Osteocyte (in vitro differentiated cells): ENCODE measurements around the gene WHRN. TPM values are rescaled to one million over a fixed set of nuclear protein-coding genes. Genes with fewer than 3 reads are reported as not detected.

Experiments used
- DNase-seq: peaks from one replicate; pipeline ENCODE4 v3.0.0; 2021; ENCODE audit warnings: mixed read lengths; ENCODE audit not compliant: unreplicated experiment; ENCODE audit errors: extremely low spot score
- H3K27ac Mint-ChIP-seq: one replicate; pipeline ENCODE4 v1.8.0; 2021; ENCODE audit warnings: mild to moderate bottlenecking, mixed read lengths; ENCODE audit not compliant: unreplicated experiment
- H3K27me3 Mint-ChIP-seq: one replicate; pipeline ENCODE4 v1.8.0; 2021; ENCODE audit warnings: mixed read lengths; ENCODE audit not compliant: unreplicated experiment
- H3K36me3 Mint-ChIP-seq: one replicate; pipeline ENCODE4 v1.8.0; 2021; ENCODE audit warnings: mixed read lengths; ENCODE audit not compliant: unreplicated experiment
- H3K4me1 Mint-ChIP-seq: one replicate; pipeline ENCODE4 v1.8.0; 2021; ENCODE audit warnings: mixed read lengths; ENCODE audit not compliant: unreplicated experiment
- H3K4me3 Mint-ChIP-seq: one replicate; pipeline ENCODE4 v1.8.0; 2021; ENCODE audit warnings: mild to moderate bottlenecking, moderate library complexity, mixed read lengths; ENCODE audit not compliant: unreplicated experiment
- H3K9me3 Mint-ChIP-seq: one replicate; pipeline ENCODE4 v1.8.0; 2021; ENCODE audit warnings: mixed read lengths; ENCODE audit not compliant: unreplicated experiment
- total RNA-seq: library from RNA; stranded (reverse); gene quantifications from 2 replicates; pipeline ENCODE4 v1.2.1, GENCODE V29; 2021
- TF ChIP-seq, protein P1 (sequence below): fragments of 200-600 bp; sonication (generic); IDR thresholded peaks from 2 replicates; pipeline ENCODE4 v1.5.0; 2021; ENCODE audit warnings: antibody characterized with exemption, mild to moderate bottlenecking, moderate library complexity

The WHRN gene
- total RNA-seq, 1 donor from 2014 or later = 12.0 TPM

DNA sequence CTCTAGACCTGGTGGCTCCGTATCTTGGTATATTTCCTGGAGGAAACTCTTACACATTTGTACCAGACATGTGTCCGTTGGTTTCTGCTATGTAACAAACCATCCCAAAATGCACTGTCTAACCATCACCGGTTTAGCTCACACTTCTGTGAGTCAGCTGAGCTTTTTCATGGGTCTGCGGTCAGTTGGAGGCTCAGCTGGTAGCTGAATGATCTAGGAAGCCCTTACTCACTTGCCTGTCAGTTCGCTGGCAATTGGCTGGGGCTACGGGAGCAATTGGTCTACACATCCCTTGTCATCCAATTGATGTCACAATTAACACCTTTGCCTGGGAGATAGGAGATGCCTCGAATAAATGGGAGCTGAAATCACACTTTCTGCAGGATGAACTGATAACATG lies 11.6 kb upstream of the WHRN start:
- TF ChIP-seq, protein P1, sequence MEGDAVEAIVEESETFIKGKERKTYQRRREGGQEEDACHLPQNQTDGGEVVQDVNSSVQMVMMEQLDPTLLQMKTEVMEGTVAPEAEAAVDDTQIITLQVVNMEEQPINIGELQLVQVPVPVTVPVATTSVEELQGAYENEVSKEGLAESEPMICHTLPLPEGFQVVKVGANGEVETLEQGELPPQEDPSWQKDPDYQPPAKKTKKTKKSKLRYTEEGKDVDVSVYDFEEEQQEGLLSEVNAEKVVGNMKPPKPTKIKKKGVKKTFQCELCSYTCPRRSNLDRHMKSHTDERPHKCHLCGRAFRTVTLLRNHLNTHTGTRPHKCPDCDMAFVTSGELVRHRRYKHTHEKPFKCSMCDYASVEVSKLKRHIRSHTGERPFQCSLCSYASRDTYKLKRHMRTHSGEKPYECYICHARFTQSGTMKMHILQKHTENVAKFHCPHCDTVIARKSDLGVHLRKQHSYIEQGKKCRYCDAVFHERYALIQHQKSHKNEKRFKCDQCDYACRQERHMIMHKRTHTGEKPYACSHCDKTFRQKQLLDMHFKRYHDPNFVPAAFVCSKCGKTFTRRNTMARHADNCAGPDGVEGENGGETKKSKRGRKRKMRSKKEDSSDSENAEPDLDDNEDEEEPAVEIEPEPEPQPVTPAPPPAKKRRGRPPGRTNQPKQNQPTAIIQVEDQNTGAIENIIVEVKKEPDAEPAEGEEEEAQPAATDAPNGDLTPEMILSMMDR = no peak
- Mint-ChIP-seq H3K36me3 (no peaks in the 10 kb centered on the region), H3K4me3 (no peak overlapping the region), H3K27me3 (peaks cover 40% of the 10 kb centered on the region), H3K4me1 (peaks cover 9% of the 10 kb centered on the region), H3K9me3 (no peaks in the 10 kb centered on the region), H3K27ac (no peak overlapping the region)
- no peak for DNase-seq

DNA sequence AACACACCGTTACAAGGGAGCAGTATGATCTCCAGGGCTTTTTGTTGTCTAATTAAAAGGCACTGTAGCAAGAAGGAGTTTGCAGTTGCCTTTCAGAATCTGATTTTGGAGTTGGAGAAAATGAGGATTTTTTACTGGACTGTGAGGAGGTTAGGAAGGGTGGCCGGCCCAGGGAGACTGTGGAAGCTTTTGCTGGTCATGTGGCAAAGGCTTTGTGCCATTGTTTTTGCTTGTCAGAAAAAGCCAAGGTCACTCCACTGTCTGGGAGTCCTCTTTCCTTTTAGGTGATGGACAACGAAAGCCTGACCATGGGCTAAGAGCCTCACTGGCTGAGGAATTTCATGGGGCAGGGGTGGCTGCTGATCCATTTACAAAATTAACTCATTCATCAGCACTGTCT lies 10.3 kb upstream of the WHRN start:
- no peak overlapping the region for H3K4me3 Mint-ChIP-seq
- DNase-seq = no peak
- TF ChIP-seq, protein P1 = no peak
- no peaks in the 10 kb centered on the region for H3K36me3 Mint-ChIP-seq
- H3K9me3 Mint-ChIP-seq = no peaks in the 10 kb centered on the region
- H3K27ac Mint-ChIP-seq = no peak overlapping the region
- H3K4me1 Mint-ChIP-seq = peaks cover 2% of the 10 kb centered on the region
- H3K27me3 Mint-ChIP-seq = peaks cover 50% of the 10 kb centered on the region

DNA sequence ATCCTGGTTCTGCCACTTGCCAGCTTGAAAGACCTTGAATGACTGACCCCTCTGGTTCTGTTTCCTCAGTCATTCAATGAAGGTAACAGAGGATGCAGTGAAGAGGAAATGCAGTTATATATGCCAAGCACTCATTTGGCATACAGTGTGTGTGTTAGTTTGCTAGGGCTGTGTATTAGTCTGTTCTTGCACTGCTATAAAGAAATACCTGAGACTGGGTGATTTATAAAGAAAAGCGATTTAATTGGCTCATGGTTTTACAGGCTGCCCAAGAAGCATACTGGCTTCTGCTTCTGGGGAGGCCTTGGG lies 8.6 kb upstream of the WHRN start:
- no peak for DNase-seq
- H3K36me3 Mint-ChIP-seq = no peaks in the 10 kb centered on the region
- no peak overlapping the region for H3K27ac Mint-ChIP-seq
- peaks cover 61% of the 10 kb centered on the region for H3K27me3 Mint-ChIP-seq
- TF ChIP-seq, protein P1 = no peak
- H3K4me3 Mint-ChIP-seq = no peak overlapping the region
- peaks cover 2% of the 10 kb centered on the region for H3K4me1 Mint-ChIP-seq
- no peaks in the 10 kb centered on the region for H3K9me3 Mint-ChIP-seq

DNA sequence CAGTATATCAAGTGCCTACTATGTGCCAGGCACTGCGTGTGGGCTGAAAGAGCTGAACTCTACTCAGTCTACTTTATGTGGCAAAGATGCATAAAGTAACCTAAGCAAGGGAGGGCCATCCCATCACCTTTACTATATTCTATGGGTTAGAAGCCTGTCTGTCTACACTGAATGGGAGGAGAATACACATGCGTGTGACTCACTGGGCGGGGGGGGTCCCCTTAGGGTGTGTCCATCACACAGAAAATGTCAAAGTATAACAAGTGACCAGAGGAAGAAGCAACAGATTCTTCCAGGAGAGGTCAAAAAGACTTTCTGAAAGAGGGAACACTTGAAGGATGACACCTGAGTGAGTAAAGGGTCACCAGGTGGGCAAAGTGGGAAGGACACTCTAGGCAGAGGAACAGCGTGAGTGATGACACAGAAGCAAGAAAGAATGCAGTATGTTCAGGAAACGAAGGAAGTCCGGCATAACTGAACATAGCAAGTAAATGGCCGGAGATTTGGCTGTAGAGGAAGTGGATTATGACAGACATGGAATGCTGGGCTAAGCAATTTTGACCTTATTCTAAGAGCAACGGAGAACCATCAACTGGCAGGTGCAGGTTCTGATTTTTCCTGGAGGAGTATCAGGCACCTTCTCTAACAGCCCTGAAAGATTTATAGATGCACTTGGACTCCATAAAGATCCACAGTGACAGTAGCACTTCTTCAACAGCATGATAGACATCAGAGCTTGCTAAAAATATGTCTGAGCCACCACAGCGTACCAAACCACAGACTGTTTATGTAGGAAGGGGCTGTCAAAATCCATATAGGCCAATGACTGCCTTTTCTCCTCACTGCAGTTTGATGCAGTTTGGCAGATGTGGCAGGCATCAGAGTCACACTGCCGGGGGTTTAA lies 8.0 kb upstream of the WHRN start:
- H3K36me3 Mint-ChIP-seq = no peaks in the 10 kb centered on the region
- H3K4me1 Mint-ChIP-seq = peaks cover 2% of the 10 kb centered on the region
- H3K27me3 Mint-ChIP-seq = peaks cover 67% of the 10 kb centered on the region
- H3K27ac Mint-ChIP-seq = no peak overlapping the region
- no peaks in the 10 kb centered on the region for H3K9me3 Mint-ChIP-seq
- H3K4me3 Mint-ChIP-seq = no peak overlapping the region
- TF ChIP-seq, protein P1 = no peak
- no peak for DNase-seq

DNA sequence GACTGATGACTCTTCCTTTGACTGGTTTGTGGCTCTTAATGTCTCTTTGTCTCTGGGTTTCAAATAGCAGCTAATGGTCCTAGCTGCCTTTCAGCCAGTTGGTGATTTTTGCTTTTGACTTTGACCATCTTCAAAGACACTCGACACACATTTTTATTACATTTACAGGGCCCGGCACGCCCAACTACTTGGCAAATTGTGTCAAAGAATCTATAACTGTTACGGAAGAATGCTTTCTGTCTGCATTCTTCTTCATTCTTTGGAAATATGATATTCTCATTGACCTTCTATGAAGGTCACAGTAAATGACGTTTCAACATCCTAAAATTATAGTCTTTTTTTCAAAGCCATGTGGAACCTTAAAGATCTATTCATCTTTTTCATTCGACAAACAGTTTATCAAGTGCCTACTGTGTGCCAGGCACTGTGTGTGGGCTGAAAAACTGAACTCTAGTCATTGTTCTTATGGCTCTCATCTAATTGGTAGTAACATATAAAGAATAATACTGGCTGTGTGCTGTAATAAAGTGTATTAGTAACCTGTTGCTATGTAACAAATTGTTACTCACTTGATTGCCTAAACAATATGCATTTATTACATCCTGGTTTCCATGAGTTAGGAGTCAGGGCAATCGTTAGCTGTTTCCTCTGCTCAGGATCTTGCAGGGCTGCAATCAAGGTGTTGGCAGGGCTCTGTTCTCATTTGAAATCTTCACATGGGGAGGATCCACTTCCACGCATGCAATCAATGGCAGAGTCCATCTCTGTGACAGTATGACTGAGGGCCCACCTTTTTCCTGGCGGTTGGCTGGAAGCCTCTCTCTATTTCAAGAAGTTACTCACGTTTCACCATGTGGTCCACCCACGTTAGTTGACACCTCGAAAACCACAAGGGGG lies 7.0 kb upstream of the WHRN start:
- H3K36me3 Mint-ChIP-seq = no peaks in the 10 kb centered on the region
- no peak overlapping the region for H3K27ac Mint-ChIP-seq
- peaks cover 75% of the 10 kb centered on the region for H3K27me3 Mint-ChIP-seq

More for the DNA sequence above, 7.0 kb upstream of the WHRN start:
- H3K4me1 Mint-ChIP-seq = peaks cover 5% of the 10 kb centered on the region
- H3K4me3 Mint-ChIP-seq = no peak overlapping the region
- H3K9me3 Mint-ChIP-seq = no peaks in the 10 kb centered on the region
- DNase-seq = no peak
- TF ChIP-seq, protein P1 = no peak
